IMR-90 (cell line): Measurements from ENCODE around the gene TPD52L2. TPM values are rescaled to one million over a fixed set of nuclear protein-coding genes. Genes with fewer than 3 reads are reported as not detected.

Experiments
- ATAC-seq: fragments of 200-7000 bp; cut with Tn5 transposase; 2 replicates; pipeline ENCODE4 v1.9.1; 2020; ENCODE audit warnings: low read depth, mild to moderate bottlenecking, moderate library complexity
- BruUV-seq: library from RNA; stranded (reverse); fragments of 400-500 nt; replicated peaks from 2 replicates; lab custom pipeline; 2021; lab: Mats Ljungman, UMichigan
- CTCF ChIA-PET: fragments of 300-600 bp; formaldehyde crosslinking; extraction: SDS; loops from one replicate; lab custom pipeline; 2021; ENCODE audit warnings: antibody characterized with exemption; lab: Yijun Ruan, JAX
- POLR2A ChIA-PET: fragments of 300-600 bp; sonication (Branson Sonifier 250); formaldehyde crosslinking; loops from one replicate; lab custom pipeline; 2022; ENCODE audit warnings: antibody characterized with exemption; ENCODE audit not compliant: unreplicated experiment; lab: Charles Lee
- DNase-seq: peaks from one replicate; pipeline ENCODE4 v3.0.0; 2013
- H2AFZ ChIP-seq: replicated peaks from 2 replicates; pipeline ENCODE3; 2013; ENCODE audit warnings: low read length, mild to moderate bottlenecking; ENCODE audit not compliant: poor library complexity
- H2AK5ac ChIP-seq: 2 replicates; pipeline ENCODE4 v1.6.1; 2013; ENCODE audit warnings: low read depth, low read length, inconsistent platforms
- H2AK9ac ChIP-seq: replicated peaks from 2 replicates; pipeline ENCODE3; 2013; ENCODE audit warnings: mild to moderate bottlenecking, low read depth, low read length, moderate library complexity; ENCODE audit not compliant: poor library complexity
- H2BK120ac ChIP-seq: 2 replicates; pipeline ENCODE4 v1.6.1; 2013; ENCODE audit warnings: low read depth, low read length, inconsistent platforms
- H2BK15ac ChIP-seq: 3 replicates; pipeline ENCODE4 v1.6.1; 2013; ENCODE audit warnings: low read depth, low read length, inconsistent platforms
- H2BK20ac ChIP-seq: 2 replicates; pipeline ENCODE4 v1.6.1; 2013; ENCODE audit warnings: low read depth, mild to moderate bottlenecking, inconsistent platforms, low read length, moderate library complexity
- H2BK5ac ChIP-seq: 2 replicates; pipeline ENCODE4 v1.6.1; 2013; ENCODE audit warnings: mild to moderate bottlenecking, low read depth, low read length, inconsistent platforms; ENCODE audit not compliant: poor library complexity, severe bottlenecking
- H3K14ac ChIP-seq: replicated peaks from 2 replicates; pipeline ENCODE4 v1.6.1; 2013; ENCODE audit warnings: low read depth, low read length, inconsistent platforms
- H3K18ac ChIP-seq: 2 replicates; pipeline ENCODE4 v1.6.1; 2013; ENCODE audit warnings: low read depth, low read length, control low read depth
- H3K23ac ChIP-seq: 2 replicates; pipeline ENCODE4 v1.6.1; 2013; ENCODE audit warnings: low read depth, low read length, inconsistent platforms
- H3K27ac ChIP-seq: 2 replicates; pipeline ENCODE4 v1.5.1; 2013; ENCODE audit warnings: mild to moderate bottlenecking, control low read depth, low read length; ENCODE audit not compliant: insufficient read depth
- H3K27me3 ChIP-seq: 2 replicates; pipeline ENCODE4 v1.6.1; 2013; ENCODE audit warnings: low read length; ENCODE audit not compliant: control insufficient read depth, insufficient read depth
- H3K36me3 ChIP-seq: 2 replicates; pipeline ENCODE4 v1.6.1; 2013; ENCODE audit warnings: low read length, mixed read lengths; ENCODE audit not compliant: control insufficient read depth, insufficient read depth
- H3K4ac ChIP-seq: 2 replicates; pipeline ENCODE4 v1.6.1; 2013; ENCODE audit warnings: low read depth, low read length, inconsistent platforms
- H3K4me1 ChIP-seq: 2 replicates; pipeline ENCODE4 v1.6.1; 2013; ENCODE audit warnings: low read length, mixed read lengths; ENCODE audit not compliant: control insufficient read depth, insufficient read depth
- H3K4me2 ChIP-seq: 2 replicates; pipeline ENCODE4 v1.6.1; 2013; ENCODE audit warnings: low read depth, mild to moderate bottlenecking, control low read depth, low read length, moderate library complexity
- H3K4me3 ChIP-seq: 2 replicates; pipeline ENCODE4 v1.5.1; 2013; ENCODE audit warnings: low read depth, mild to moderate bottlenecking, control low read depth, low read length, moderate library complexity; ENCODE audit not compliant: insufficient read depth
- H3K56ac ChIP-seq: 2 replicates; pipeline ENCODE4 v1.6.1; 2013; ENCODE audit warnings: low read length, inconsistent platforms; ENCODE audit not compliant: insufficient read depth; ENCODE audit errors: extremely low read depth
- H3K79me1 ChIP-seq, 2 experiments: 2 replicates each; pipeline ENCODE4 v1.6.1; 2013; ENCODE audit warnings: low read length in 2 of 2, inconsistent platforms in 1 of 2, low read depth in 1 of 2
- H3K9ac ChIP-seq: 2 replicates; pipeline ENCODE4 v1.6.1; 2013; ENCODE audit warnings: low read depth, low read length, control low read depth
- H3K9me1 ChIP-seq: 2 replicates; pipeline ENCODE4 v1.6.1; 2013; ENCODE audit warnings: low read length, inconsistent platforms; ENCODE audit not compliant: insufficient read depth
- H3K9me3 ChIP-seq: 2 replicates; pipeline ENCODE4 v1.6.1; 2013; ENCODE audit warnings: low read length; ENCODE audit not compliant: control insufficient read depth, insufficient read depth
- H4K20me1 ChIP-seq: 2 replicates; pipeline ENCODE4 v1.6.1; 2013; ENCODE audit warnings: low read length, inconsistent platforms; ENCODE audit not compliant: insufficient read depth
- H4K5ac ChIP-seq: 2 replicates; pipeline ENCODE4 v1.6.1; 2013; ENCODE audit warnings: mild to moderate bottlenecking, low read depth, low read length, control low read depth
- H4K8ac ChIP-seq, 2 experiments: 2 replicates each; pipeline ENCODE4 v1.6.1; 2013; ENCODE audit warnings: low read depth in 2 of 2, low read length in 2 of 2, control low read depth in 1 of 2, inconsistent platforms in 1 of 2
- H4K91ac ChIP-seq: 2 replicates; pipeline ENCODE4 v1.6.1; 2013; ENCODE audit warnings: low read depth, low read length, inconsistent platforms; ENCODE audit not compliant: insufficient read depth
- BHLHE40 ChIP-seq: fragments of 150-350 bp; IDR thresholded peaks from 2 replicates; pipeline ENCODE4 v1.6.1; 2016; ENCODE audit warnings: mild to moderate bottlenecking, low read depth, low read length
- CHD1 ChIP-seq: IDR thresholded peaks from 2 replicates; pipeline ENCODE4 v1.6.1; 2012; ENCODE audit warnings: low read depth, low read length, improper control_type of control experiment
- FOS ChIP-seq: fragments of 150-350 bp; IDR thresholded peaks from 2 replicates; pipeline ENCODE4 v1.6.1; 2016; ENCODE audit warnings: low read depth, low read length
- MAFK ChIP-seq: IDR thresholded peaks from 2 replicates; pipeline ENCODE4 v1.6.1; 2012; ENCODE audit warnings: low read depth, low read length, improper control_type of control experiment
- MAZ ChIP-seq: IDR thresholded peaks from 2 replicates; pipeline ENCODE4 v1.6.1; 2012; ENCODE audit warnings: low read depth, mild to moderate bottlenecking, low read length, improper control_type of control experiment, moderate library complexity, borderline replicate concordance
- MXI1 ChIP-seq: IDR thresholded peaks from 2 replicates; pipeline ENCODE4 v1.6.1; 2012; ENCODE audit warnings: low read depth, mild to moderate bottlenecking, low read length, moderate library complexity, borderline replicate concordance
- NFE2L2 ChIP-seq: fragments of 150-350 bp; IDR thresholded peaks from 2 replicates; pipeline ENCODE4 v1.6.1; 2016; ENCODE audit warnings: low read depth, mild to moderate bottlenecking, low read length
- POLR2A ChIP-seq: IDR thresholded peaks from 2 replicates; pipeline ENCODE4 v1.6.1; 2012; ENCODE audit warnings: mild to moderate bottlenecking, low read depth, low read length
- RAD21 ChIP-seq: IDR thresholded peaks from 2 replicates; pipeline ENCODE4 v1.6.1; 2012; ENCODE audit warnings: low read length, improper control_type of control experiment
- RCOR1 ChIP-seq: IDR thresholded peaks from 2 replicates; pipeline ENCODE4 v1.6.1; 2012; ENCODE audit warnings: mild to moderate bottlenecking, low read length, improper control_type of control experiment; ENCODE audit not compliant: insufficient replicate concordance
- RFX5 ChIP-seq: IDR thresholded peaks from 2 replicates; pipeline ENCODE4 v1.8.0; 2012; ENCODE audit warnings: low read depth, mild to moderate bottlenecking, low read length, moderate library complexity
- SMC3 ChIP-seq: fragments of 150-350 bp; IDR thresholded peaks from 2 replicates; pipeline ENCODE4 v1.6.1; 2016; ENCODE audit warnings: low read depth, mild to moderate bottlenecking, antibody characterized with exemption, low read length, moderate library complexity
- WGBS, 2 experiments: methylation state at CpG; one replicate each; pipeline versions ENCODE4 v1.1.5 to v1.1.7; 2013; ENCODE audit warnings: missing lambda C conversion rate in 2 of 2; ENCODE audit not compliant: insufficient read length in 1 of 2; ENCODE audit errors: extremely low coverage in 2 of 2; 5-methylcytosine and 5-hydroxymethylcytosine counted together
- dilution Hi-C: fragments of 300-500 bp; cut with HindIII; formaldehyde crosslinking; loops from one replicate; pipeline ENCODE4 v1.14.3; 2018; ENCODE audit warnings: low sequenced_read_pairs; ENCODE audit not compliant: unreplicated experiment
- in situ Hi-C: fragments of 300-500 bp; cut with MboI; formaldehyde crosslinking; loops from 3 replicates; pipeline ENCODE4 v1.14.3; 2019; ENCODE audit warnings: low sequenced_read_pairs, inconsistent platforms, mixed read lengths
- intact Hi-C: fragments of 100-400 bp; cut with micrococcal nuclease; formaldehyde crosslinking; loops from 2 replicates; pipeline ENCODE4 v1.10.0; 2022
- polyA plus RNA-seq, 3 experiments: library from polyadenylated mRNA; depleted of rRNA; stranded (reverse); fragments of >200 nt; gene quantifications; 2 replicates each; pipeline ENCODE4 v1.2.3, GENCODE V29; 2012; ENCODE audit warnings: low replicate concordance in 1 of 3
- total RNA-seq: library from RNA; depleted of rRNA; stranded (reverse); fragments of >200 nt; gene quantifications from 2 replicates; pipeline ENCODE4 v1.2.3, GENCODE V29; 2012
- TF ChIP-seq, protein P1 (sequence below): conservative IDR thresholded peaks from 2 replicates; pipeline ENCODE4 v1.5.1; 2012; ENCODE audit warnings: mild to moderate bottlenecking, low read depth, low read length, improper control_type of control experiment
- TF ChIP-seq, protein P2 (sequence below): fragments of 150-350 bp; IDR thresholded peaks from 2 replicates; pipeline ENCODE4 v1.6.1; 2016; ENCODE audit warnings: low read depth, mild to moderate bottlenecking, low read length, moderate library complexity, borderline replicate concordance

Gene TPD52L2
- total and polyA plus RNA-seq, 2 of the 4 experiments (the other 2 are of a cell fraction), result 113 to 189 TPM

DNA sequence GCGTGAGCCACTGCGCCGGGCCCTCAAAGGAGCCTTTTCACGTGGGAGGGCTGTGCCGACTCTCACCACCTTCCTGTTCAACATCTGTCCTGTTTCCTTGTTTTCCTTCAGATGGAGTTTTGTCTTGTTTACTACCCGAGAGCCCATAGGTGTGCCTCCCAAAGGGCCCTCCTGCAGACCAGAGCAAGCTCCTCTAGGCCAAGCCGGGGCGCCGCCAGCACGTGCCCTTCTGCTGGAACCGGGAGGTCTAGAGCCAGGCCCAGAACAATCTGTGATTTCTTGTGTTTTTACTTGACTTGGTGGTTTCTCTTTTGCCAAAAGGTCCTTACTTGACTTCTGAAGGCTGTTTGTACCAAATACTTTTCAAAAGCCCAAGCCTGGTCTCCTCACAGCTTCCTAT is 21.9 kb downstream of the TPD52L2 start:
- Histone ChIP-seq H3K79me1 (peaks cover 30 to 77% of the 10 kb centered on the region in 2 experiments), H3K36me3 (peaks cover 85% of the 10 kb centered on the region), H2BK120ac (no peak overlapping the region), H2BK15ac (no peak overlapping the region), H2AFZ (no peak overlapping the region), H3K9me3 (no peaks in the 10 kb centered on the region), H3K4me1 (peaks cover 9% of the 10 kb centered on the region), H3K56ac (no peak overlapping the region), H4K5ac (no peak overlapping the region), H3K4me3 (no peak overlapping the region), H4K8ac (no peak overlapping the region), H4K20me1 (peaks cover 80% of the 10 kb centered on the region), H3K4ac (no peak overlapping the region), H2BK5ac (no peak overlapping the region), H3K9me1 (peaks cover 8% of the 10 kb centered on the region), H3K4me2 (no peak overlapping the region), H3K27ac (no peak overlapping the region), H3K9ac (no peak overlapping the region), H3K27me3 (no peaks in the 10 kb centered on the region), H4K91ac (no peak overlapping the region), H2AK9ac (no peak overlapping the region), H3K14ac (no peak overlapping the region), H2BK20ac (no peak overlapping the region), H2AK5ac (no peak overlapping the region), H3K23ac (no peak overlapping the region), H3K18ac (no peak overlapping the region)
- ATAC-seq (no peak), DNase-seq (no peak)
- in situ Hi-C loops, result no loop called here
- dilution Hi-C loops, result no loop called here
- intact Hi-C loops, result no loop called here
- no TSS peak for BruUV-seq
- no peak for TF ChIP-seq RFX5
- TF ChIP-seq, protein P1, sequence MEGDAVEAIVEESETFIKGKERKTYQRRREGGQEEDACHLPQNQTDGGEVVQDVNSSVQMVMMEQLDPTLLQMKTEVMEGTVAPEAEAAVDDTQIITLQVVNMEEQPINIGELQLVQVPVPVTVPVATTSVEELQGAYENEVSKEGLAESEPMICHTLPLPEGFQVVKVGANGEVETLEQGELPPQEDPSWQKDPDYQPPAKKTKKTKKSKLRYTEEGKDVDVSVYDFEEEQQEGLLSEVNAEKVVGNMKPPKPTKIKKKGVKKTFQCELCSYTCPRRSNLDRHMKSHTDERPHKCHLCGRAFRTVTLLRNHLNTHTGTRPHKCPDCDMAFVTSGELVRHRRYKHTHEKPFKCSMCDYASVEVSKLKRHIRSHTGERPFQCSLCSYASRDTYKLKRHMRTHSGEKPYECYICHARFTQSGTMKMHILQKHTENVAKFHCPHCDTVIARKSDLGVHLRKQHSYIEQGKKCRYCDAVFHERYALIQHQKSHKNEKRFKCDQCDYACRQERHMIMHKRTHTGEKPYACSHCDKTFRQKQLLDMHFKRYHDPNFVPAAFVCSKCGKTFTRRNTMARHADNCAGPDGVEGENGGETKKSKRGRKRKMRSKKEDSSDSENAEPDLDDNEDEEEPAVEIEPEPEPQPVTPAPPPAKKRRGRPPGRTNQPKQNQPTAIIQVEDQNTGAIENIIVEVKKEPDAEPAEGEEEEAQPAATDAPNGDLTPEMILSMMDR, result no peak
- no peak for TF ChIP-seq RAD21
- TF ChIP-seq SMC3, result no peak
- TF ChIP-seq MAZ, result no peak
- TF ChIP-seq RCOR1, result no peak
- TF ChIP-seq, protein P2, sequence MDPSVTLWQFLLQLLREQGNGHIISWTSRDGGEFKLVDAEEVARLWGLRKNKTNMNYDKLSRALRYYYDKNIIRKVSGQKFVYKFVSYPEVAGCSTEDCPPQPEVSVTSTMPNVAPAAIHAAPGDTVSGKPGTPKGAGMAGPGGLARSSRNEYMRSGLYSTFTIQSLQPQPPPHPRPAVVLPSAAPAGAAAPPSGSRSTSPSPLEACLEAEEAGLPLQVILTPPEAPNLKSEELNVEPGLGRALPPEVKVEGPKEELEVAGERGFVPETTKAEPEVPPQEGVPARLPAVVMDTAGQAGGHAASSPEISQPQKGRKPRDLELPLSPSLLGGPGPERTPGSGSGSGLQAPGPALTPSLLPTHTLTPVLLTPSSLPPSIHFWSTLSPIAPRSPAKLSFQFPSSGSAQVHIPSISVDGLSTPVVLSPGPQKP, result no peak
- TF ChIP-seq MAFK, result no peak
- TF ChIP-seq BHLHE40, result no peak
- TF ChIP-seq CHD1, result no peak
- TF ChIP-seq FOS, result no peak
- TF ChIP-seq POLR2A, result no peak
- TF ChIP-seq NFE2L2, result no peak
- no peak for TF ChIP-seq MXI1
- CTCF ChIA-PET, result no interaction called here
- 97% methylated on average over 6 of the region's 11 CpGs; no CpG with 5 or more reads in 1 of the 2 experiments for WGBS, 2 experiments
- POLR2A ChIA-PET, result no interaction called here
